LHCN-M2 (cell line): ENCODE data around the gene CCDC184. TPM values are rescaled to one million over a fixed set of nuclear protein-coding genes. Genes with fewer than 3 reads are reported as not detected.
A peak's percentile ranks its signal among the peaks of the same experiment; 100 is the strongest.

Experiments
- DNase-seq: peaks from one replicate; pipeline ENCODE4 v3.0.0-alpha.2; 2012; ENCODE audit warnings: low read depth
- total RNA-seq: library from RNA; depleted of rRNA; stranded (reverse); fragments of >200 nt; gene quantifications from 2 replicates; pipeline ENCODE4 v1.2.3, GENCODE V29; 2014

Gene CCDC184
- total RNA-seq, 1 experiment from 2014 or later = 0.57 TPM

- no peak for DNase-seq
These were observed 4.0 kb upstream of the CCDC184 start for GRCh38 chr12:48179466-48179865.

GRCh38 chr12:48180424-48180823 is 3.0 kb upstream of the CCDC184 start:
- DNase-seq = no peak

DNA sequence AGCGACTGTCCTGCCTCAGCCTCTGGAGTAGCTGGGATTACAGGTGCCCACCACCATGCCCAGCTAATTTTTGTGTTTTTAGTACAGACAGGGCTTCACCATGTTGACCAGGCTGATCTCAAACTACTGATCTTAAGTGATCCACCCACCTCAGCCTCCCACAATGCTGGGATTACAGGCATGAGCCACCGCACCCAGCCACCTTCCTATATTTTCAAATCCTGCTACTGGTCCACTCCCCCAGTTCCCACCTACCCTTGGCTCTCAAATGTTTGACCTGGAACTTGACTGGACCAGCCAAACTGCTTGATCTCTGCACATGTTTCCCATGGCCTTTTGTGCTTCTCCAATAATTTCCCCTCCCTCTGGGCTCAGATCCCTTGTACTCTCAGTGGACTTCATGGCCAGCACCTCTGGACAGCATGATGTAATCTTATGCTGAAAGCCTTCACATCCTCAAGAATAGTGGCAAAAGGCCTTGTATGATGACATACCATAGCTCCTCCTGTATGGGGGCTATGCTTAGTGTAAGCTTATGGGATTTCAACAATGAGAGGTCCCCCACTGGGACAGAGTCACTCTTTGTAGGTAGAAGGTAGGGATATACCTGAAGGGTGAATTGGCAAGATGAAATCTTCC is 2.5 kb upstream of the CCDC184 start:
- no peak for DNase-seq

- no peak for DNase-seq
These were observed 813 bp upstream of the CCDC184 start for GRCh38 chr12:48182631-48183030.

DNA sequence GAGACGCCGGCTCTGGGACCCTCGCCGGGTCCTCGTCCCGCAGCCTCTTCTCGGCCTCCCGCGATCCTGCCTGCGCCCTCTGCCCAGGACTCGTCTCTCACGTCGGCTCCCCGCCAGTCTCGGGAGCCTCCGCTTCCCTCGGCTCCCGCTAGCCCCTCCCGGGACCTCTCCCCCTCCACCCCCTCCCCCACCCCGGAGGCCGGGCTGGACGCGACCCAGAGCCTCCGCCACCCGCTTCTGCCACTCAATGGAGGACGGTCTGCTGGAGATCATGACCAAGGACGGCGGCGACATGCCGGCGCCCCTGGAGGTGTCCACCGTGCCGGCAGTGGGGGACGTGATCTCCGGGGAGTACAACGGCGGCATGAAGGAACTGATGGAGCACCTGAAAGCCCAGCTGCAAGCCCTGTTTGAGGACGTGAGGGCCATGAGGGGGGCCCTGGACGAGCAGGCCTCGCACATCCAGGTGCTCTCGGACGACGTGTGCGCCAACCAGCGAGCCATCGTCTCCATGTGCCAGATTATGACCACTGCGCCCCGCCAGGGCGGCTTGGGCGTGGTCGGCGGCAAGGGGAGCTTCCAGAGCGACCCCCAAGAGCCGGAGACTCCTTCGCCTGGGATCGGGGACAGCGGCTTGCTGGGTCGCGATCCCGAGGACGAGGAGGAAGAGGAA is 568 bp downstream of the CCDC184 start:
- DNase-seq = no peak

- no peak for DNase-seq
These were observed 1.1 kb downstream of the CCDC184 start for GRCh38 chr12:48184549-48184922.

DNA sequence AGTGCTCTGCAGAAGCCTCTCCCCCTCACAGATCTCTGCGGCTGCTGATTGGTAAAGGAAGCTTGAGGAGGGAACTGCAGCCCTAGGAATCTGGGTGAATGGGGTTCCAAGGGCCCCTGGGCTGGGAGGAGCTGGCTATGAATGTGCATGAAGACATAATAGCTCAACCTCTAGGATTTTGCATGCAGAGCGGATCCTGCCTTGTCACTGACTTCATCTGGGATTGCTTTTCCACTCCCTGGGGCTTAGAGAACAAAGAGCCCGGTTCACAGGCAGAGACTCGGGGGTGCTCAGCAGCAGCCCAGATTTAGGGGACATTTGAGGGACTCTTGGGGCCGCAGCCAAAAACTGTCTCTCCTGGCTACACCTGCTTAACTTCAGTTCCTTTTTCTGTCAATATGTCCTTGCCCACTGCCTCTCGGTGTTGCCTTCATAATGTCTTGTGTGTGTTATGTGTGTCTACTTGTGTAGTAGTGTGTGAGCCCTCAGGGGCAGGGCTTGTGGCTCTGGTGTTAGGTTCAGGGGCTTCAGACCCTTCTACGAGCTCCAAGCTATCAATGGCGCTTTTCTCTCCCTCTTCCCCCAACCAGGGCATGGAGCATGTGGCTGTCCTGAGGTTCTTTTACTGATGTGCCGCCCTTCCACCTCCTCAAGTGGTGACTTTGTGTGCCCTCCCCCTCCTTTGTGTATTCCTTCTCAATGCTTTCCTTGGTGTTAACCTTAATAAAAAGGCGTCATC is 1.9 kb downstream of the CCDC184 start:
- DNase-seq = no peak

GRCh38 chr12:48187916-48188695 is 4.7 kb downstream of the CCDC184 start:
- no peak for DNase-seq

GRCh38 chr12:48189331-48190125 is 6.1 kb downstream of the CCDC184 start:
- DNase-seq = peak; percentile 60

DNA sequence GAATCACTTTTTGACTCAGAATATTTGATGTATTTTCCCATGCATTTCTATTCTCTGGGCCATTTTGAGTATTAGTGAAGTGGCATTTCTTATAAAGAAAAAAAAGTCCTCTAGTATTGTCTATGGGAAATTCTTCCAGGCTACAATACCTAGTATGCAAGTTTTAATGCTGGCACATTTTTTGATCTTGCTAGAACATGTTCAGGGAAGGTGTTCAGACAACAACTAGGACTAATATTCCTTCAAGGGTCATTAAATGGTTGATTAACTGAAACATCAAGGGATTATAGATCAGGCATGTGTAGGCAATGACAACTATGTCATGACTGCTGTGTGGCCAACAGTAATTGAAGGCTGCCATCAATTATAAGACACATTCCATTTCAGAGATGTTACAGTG is 7.7 kb downstream of the CCDC184 start:
- DNase-seq = no peak

DNA sequence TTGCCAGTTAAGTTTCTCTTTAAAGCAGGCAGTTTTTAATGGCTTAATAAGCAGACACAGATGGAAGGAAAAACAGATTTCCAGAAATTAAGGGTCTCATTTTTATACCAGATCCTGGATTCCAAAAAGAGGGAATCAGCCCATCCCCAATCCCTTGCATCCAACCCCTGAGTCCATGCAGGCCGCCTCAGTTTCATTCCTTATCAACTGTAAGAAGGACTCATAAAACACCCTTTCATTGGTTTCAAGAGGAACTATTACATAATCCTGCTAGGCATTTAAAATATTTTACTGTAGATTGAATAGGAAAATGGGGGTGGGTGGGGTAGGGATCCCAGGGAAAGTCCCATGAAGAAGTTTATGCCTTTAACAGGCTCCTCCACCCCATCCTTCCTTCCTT is 9.4 kb downstream of the CCDC184 start:
- DNase-seq = no peak

DNA sequence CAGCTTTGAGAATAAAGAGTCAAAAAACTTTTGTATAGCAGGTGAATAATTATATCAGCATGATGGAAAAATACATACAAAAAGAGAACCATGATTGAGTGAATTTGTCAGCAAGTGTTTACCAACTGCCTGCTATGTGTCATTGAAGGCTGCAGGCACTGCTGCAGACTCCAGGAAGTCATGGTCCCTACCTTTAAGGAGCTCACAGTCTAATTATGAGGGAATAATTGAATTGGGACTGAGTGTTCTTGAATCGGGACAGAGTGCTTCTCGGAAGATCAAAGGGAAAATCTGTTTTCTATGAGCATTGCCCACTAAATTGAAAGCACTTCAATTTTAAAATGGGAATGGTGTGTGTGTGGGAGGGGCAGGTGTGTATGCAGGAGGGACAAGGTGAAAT is 10.2 kb downstream of the CCDC184 start:
- DNase-seq = no peak

GRCh38 chr12:48194799-48195201 is 11.4 kb downstream of the CCDC184 start:
- DNase-seq = no peak

- DNase-seq = peak; percentile 14
These were observed 14.1 kb downstream of the CCDC184 start for GRCh38 chr12:48197549-48197970.

GRCh38 chr12:48197971-48198671 is 14.7 kb downstream of the CCDC184 start:
- DNase-seq = no peak

DNA sequence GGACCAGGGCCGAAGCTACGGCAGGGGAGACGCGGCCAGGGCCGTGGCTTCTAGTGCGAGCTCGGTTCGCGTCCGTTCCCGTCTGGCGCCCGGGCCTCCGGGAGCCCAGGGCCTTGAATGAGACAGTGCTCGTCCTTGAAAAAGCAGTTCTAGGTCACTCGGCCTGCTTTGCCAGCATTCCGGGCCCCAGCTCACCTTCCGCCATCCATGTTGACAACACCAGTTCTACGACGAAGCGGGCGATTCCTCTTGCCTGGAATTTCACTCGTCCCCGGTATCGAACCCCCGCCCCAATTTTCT is 15.2 kb downstream of the CCDC184 start:
- DNase-seq = no peak

DNA sequence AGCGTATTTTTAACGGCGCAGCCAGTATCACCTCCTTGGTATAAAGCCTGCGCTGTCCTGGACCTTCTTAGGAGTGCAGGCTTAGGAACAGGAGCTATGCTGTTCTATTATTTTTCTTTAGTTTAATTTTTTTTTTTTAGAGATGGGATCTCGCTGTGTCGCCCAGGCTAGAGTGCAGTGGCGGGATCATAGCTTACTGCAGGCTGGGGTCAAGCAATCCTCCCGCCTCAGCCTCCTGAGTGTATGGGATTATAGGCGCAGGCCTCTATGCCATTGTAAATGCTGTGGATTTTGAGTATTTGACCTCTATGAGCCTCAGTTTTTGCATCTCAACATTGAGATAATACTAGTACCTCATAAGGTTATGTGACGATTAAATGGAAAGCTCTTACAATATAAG is 15.5 kb downstream of the CCDC184 start:
- DNase-seq = no peak

DNA sequence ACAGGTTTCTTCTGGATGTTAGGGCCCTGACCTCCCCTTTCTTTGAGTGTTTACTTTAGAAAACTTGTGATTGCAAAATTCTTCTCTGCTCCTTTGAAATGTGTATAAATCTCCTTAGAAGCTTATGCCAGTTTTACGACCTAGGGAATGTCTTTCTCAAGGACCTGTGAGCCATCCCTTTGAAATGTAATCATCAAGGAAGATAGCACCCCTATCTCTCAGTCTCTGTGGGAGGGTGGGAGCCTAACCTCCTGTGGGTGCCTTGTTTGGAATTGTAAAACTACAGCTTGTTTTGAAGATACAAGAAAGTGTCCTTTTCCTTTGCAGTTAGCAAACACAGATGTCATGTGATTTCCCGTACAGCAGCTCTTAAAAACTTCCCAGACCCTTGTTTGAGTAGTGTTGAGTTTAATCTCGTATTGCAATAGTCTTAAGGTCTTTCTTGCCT is 16.4 kb downstream of the CCDC184 start:
- no peak for DNase-seq

- no peak for DNase-seq
These were observed 17.6 kb downstream of the CCDC184 start for GRCh38 chr12:48201091-48201490.

GRCh38 chr12:48201516-48201915 is 18.1 kb downstream of the CCDC184 start:
- DNase-seq = no peak

DNA sequence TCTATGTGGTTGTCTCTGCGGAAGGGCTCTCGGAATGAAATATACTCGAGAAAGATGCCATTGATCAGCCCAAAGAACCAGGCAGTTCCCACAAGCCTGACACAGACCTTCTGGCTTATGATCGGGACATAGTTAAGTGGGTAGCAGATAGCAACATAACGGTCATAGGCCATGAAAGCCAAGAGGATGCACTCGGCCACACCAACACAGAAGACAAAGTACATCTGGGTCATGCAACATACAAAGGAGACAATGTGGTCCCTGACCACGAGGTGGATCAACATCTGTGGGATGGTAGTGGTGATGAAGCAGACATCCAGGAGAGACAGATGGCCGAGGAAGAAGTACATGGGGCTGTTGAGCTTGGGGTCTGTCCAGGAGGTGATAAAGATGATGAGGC is 19.3 kb downstream of the CCDC184 start:
- no peak for DNase-seq
